ENCODE measurements around the gene IMPA2.

IMPA2 gene

DNA sequence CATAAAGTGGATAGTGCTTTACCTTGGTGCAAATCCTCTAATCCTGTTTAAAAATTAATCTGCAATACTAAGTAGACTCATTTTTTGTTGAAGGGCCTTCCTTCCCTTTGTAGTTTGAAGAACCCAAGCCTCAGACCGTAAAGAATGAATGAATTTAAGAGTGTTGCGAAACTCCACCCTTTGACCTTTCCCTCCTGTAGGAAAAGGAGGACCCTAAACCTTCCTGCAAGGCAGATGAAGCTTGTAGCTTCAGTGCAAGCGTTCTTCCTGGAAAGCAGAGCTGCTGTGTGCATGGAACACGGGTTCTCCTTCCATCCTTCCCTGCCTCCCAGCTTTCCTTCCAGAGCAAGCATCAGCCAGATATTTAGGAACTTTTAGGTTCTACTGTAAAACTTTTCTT is 1.7 kb downstream of the IMPA2 start:
- H3K4me3 ChIP-seq = peak overlapping the region in 8 of 10 experiments; percentile 14 to 97 (median 92); a peak in 10 of 20 replicates
- peak overlapping the region; percentile 84 to 98 (median 96) for H3K4me2 ChIP-seq

DNA sequence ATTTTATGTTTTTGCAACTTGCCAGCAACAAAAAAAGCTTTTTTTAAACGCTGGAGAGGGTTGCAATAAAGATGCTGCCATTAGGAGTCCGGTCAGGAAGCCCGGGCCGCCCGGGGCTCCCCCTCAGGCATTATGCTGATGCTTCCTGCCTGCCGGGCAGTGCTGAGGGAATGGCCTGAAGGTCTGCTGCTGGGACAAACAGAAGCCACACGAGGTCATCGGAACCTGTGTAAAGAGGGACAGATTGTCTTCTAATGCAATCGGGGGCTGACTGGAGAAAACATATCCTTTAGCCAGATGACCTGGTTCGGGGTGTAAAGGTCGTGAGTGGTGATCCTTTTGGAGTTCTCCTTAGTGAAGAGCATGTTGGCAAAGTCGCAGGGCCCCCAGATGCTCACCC is 2.3 kb downstream of the IMPA2 start:
- no peak for TF ChIP-seq Cebpa-rat (IDR thresholded peaks at IDR 0.05)
- Histone ChIP-seq H3K4me2 (peak overlapping the region; percentile 84 to 98 (median 96)), H3K27ac (peak overlapping the region in 4 of 11 experiments; percentile 9 to 92 (median 40); a peak in 5 of 22 replicates), H3K4me1 (peaks cover 42 to 82% (median 70%) of the 10 kb centered on the region in 10 experiments), H3K36me3 (peaks cover 0 to 28% (median 0%) of the 10 kb centered on the region in 11 experiments; a peak in 7 of 22 replicates), H3K9ac (peak overlapping the region in 6 of 11 experiments; percentile 17 to 95 (median 86); a peak in 7 of 22 replicates), H3K27me3 (no peaks in the 10 kb centered on the region), H3K4me3 (peak overlapping the region in 4 of 10 experiments; percentile 91 to 97 (median 94); a peak in 7 of 20 replicates), H3K9me3 (replicated peaks in 1 of 11) (no peaks in the 10 kb centered on the region), H4K20me1 (peaks cover 0 to 12% (median 0%) of the 10 kb centered on the region in 11 experiments; a peak in 4 of 22 replicates)

More for the DNA sequence above, 1.7 kb downstream of the IMPA2 start:
- Histone ChIP-seq H4K20me1 (peaks cover 0 to 11% (median 0%) of the 10 kb centered on the region in 11 experiments; a peak in 3 of 22 replicates), H3K36me3 (peaks cover 0 to 28% (median 0%) of the 10 kb centered on the region in 11 experiments; a peak in 7 of 22 replicates), H3K27me3 (no peaks in the 10 kb centered on the region), H3K9me3 (replicated peaks in 1 of 11) (0 out of 22 replicates have a peak, but pooled peaks cover 0 to under 1% (median 0%) of the 10 kb centered on the region in 11 experiments), H3K4me1 (peaks cover 43 to 82% (median 65%) of the 10 kb centered on the region in 10 experiments), H3K27ac (peak overlapping the region in 7 of 11 experiments; percentile 9 to 93 (median 92); a peak in 7 of 22 replicates), H3K9ac (peak overlapping the region in 9 of 11 experiments; percentile 8 to 97 (median 93); a peak in 11 of 22 replicates)
- TF ChIP-seq Cebpa-rat (IDR thresholded peaks at IDR 0.05) = peak in 8 of 11 experiments; percentile 12 to 85 (median 42); a peak in 7 of 22 replicates

GRCh38 chr18:11984091-11984490 is 2.8 kb downstream of the IMPA2 start:
- Histone ChIP-seq H3K9ac (peak overlapping the region in 3 of 11 experiments; percentile 80 to 93 (median 93); a peak in 3 of 22 replicates), H3K4me1 (peaks cover 41 to 82% (median 71%) of the 10 kb centered on the region in 10 experiments), H3K4me3 (peak overlapping the region in 2 of 10 experiments; percentile 91 to 97; a peak in 3 of 20 replicates), H3K27me3 (no peaks in the 10 kb centered on the region), H3K27ac (peak overlapping the region in 5 of 11 experiments; percentile 0 to 34 (median 21); a peak in 4 of 22 replicates), H4K20me1 (peaks cover 0 to 17% (median 3%) of the 10 kb centered on the region in 11 experiments; a peak in 5 of 22 replicates), H3K4me2 (peak overlapping the region; percentile 84 to 98 (median 96); a peak in 18 of 22 replicates), H3K9me3 (replicated peaks in 1 of 11) (no peaks in the 10 kb centered on the region), H3K36me3 (peaks cover 0 to 33% (median 2%) of the 10 kb centered on the region in 11 experiments; a peak in 8 of 22 replicates)
- TF ChIP-seq Cebpa-rat (IDR thresholded peaks at IDR 0.05) = no peak

GRCh38 chr18:11985586-11985985 is 4.3 kb downstream of the IMPA2 start:
- Histone ChIP-seq H3K27ac (peak overlapping the region in 4 of 11 experiments; percentile 14 to 78 (median 53); a peak in 3 of 22 replicates), H3K36me3 (peaks cover 0 to 44% (median 5%) of the 10 kb centered on the region in 11 experiments; a peak in 8 of 22 replicates), H3K27me3 (no peaks in the 10 kb centered on the region), H3K4me1 (peaks cover 33 to 84% (median 72%) of the 10 kb centered on the region in 10 experiments), H3K4me3 (no peak overlapping the region), H3K4me2 (peak overlapping the region in 5 of 11 experiments; percentile 15 to 91 (median 85); a peak in 8 of 22 replicates), H4K20me1 (peaks cover 0 to 32% (median 13%) of the 10 kb centered on the region in 11 experiments; a peak in 10 of 22 replicates), H3K9me3 (replicated peaks in 1 of 11) (no peaks in the 10 kb centered on the region), H3K9ac (peak overlapping the region in 2 of 11 experiments; percentile 10 to 14; a peak in 4 of 22 replicates)
- TF ChIP-seq Cebpa-rat (IDR thresholded peaks at IDR 0.05) = no peak

DNA sequence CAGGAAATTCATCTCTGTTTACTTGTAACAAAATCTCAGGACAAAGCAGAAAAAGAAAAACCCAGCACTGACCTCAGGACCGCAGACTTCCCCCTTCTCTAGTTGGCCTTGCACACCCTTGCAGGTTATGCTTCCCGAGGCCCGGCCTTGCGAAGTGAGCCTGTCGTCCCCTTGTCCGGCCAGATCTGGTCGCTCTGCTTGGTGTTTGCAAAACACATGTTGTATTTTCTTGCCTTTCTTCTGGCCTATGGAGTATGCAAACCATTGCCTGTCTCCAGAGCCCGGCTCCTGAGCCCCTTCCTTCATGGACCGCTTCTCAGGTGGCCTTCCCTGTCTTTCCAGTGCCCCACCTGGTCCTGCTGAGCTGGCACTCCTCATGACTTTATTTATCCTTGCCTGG is 4.8 kb downstream of the IMPA2 start:
- H4K20me1 ChIP-seq = peaks cover 0 to 37% (median 15%) of the 10 kb centered on the region in 11 experiments; a peak in 10 of 22 replicates
- H3K9me3 ChIP-seq (replicated peaks in 1 of 11) = no peaks in the 10 kb centered on the region
- TF ChIP-seq Cebpa-rat (IDR thresholded peaks at IDR 0.05) = no peak
- H3K4me3 ChIP-seq = no peak overlapping the region
- peaks cover 35 to 89% (median 76%) of the 10 kb centered on the region in 10 experiments for H3K4me1 ChIP-seq
- peak overlapping the region in 5 of 11 experiments; percentile 14 to 78 (median 65); a peak in 3 of 22 replicates for H3K27ac ChIP-seq
- H3K27me3 ChIP-seq = no peaks in the 10 kb centered on the region
- peaks cover 0 to 47% (median 5%) of the 10 kb centered on the region in 11 experiments; a peak in 8 of 22 replicates for H3K36me3 ChIP-seq
- H3K4me2 ChIP-seq = peak overlapping the region in 5 of 11 experiments; percentile 15 to 91 (median 85); a peak in 10 of 22 replicates
- peak overlapping the region in 3 of 11 experiments; percentile 1 to 14 (median 10); a peak in 3 of 22 replicates for H3K9ac ChIP-seq

DNA sequence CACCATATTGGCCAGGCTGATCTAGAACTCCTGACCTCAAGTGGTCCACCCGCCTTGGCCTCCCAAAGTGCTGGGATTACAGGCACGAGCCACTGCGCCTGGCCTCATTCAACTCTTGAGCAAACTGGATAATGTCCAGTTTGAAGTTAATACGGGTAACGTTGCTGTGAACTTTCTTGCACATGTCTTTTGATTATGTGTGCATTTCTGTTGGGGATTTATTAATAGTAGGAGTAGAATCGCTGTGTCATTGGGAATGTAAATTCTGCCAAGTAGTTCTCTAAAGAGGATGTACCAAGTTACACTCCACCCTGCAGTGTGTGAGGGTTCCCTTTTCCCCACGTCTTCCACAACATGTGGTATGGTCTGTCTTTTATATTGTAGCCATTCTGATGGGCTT is 6.2 kb downstream of the IMPA2 start:
- H3K27ac ChIP-seq = peak overlapping the region in 10 of 11 experiments; percentile 14 to 78 (median 64); a peak in 17 of 22 replicates
- no peaks in the 10 kb centered on the region for H3K9me3 ChIP-seq (replicated peaks in 1 of 11)
- H3K4me3 ChIP-seq = no peak overlapping the region; a peak in 1 of 20 replicates
- TF ChIP-seq Cebpa-rat (IDR thresholded peaks at IDR 0.05) = no peak
- H4K20me1 ChIP-seq = peaks cover 0 to 43% (median 16%) of the 10 kb centered on the region in 11 experiments; a peak in 10 of 22 replicates
- H3K9ac ChIP-seq = peak overlapping the region in 4 of 11 experiments; percentile 35 to 53 (median 43); a peak in 5 of 22 replicates
- H3K27me3 ChIP-seq = no peaks in the 10 kb centered on the region
- H3K36me3 ChIP-seq = peaks cover 0 to 59% (median 5%) of the 10 kb centered on the region in 11 experiments; a peak in 8 of 22 replicates
- H3K4me2 ChIP-seq = peak overlapping the region in 8 of 11 experiments; percentile 39 to 91 (median 71); a peak in 15 of 22 replicates
- H3K4me1 ChIP-seq = peaks cover 31 to 100% (median 75%) of the 10 kb centered on the region in 10 experiments

DNA sequence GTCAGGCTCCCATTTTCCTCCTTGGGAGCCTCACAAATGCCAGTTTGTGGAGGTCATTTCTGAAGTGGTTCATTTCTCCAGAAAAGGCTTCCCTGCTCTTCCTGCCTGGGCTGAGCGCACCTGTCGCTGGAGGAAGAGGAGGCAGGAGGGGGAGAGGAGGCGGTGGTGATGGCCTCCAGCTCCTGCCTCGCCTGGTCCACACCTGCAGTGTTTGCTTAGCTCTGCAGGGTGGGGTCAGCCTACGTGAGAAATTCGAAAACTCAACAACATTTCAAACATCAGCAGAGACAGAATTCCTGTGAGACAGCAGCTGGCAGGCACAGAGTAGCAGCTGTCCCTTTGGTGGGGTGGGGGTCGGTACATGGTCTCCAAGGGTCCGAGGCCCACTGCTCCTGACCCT is 7.9 kb downstream of the IMPA2 start:
- no peak overlapping the region for H3K4me3 ChIP-seq
- H3K27ac ChIP-seq = peak overlapping the region in 6 of 11 experiments; percentile 14 to 50 (median 26); a peak in 8 of 22 replicates
- H3K9me3 ChIP-seq (replicated peaks in 1 of 11) = no peaks in the 10 kb centered on the region
- no peak for TF ChIP-seq Cebpa-rat (IDR thresholded peaks at IDR 0.05)
- H3K4me2 ChIP-seq = peak overlapping the region in 9 of 11 experiments; percentile 7 to 91 (median 37); a peak in 12 of 22 replicates
- H3K36me3 ChIP-seq = peaks cover 0 to 60% (median 5%) of the 10 kb centered on the region in 11 experiments; a peak in 8 of 22 replicates
- no peaks in the 10 kb centered on the region for H3K27me3 ChIP-seq
- peaks cover 25 to 100% (median 71%) of the 10 kb centered on the region in 10 experiments for H3K4me1 ChIP-seq
- peaks cover 0 to 40% (median 19%) of the 10 kb centered on the region in 11 experiments; a peak in 10 of 22 replicates for H4K20me1 ChIP-seq
- peak overlapping the region in 3 of 11 experiments; percentile 7 to 48 (median 40); a peak in 3 of 22 replicates for H3K9ac ChIP-seq

DNA sequence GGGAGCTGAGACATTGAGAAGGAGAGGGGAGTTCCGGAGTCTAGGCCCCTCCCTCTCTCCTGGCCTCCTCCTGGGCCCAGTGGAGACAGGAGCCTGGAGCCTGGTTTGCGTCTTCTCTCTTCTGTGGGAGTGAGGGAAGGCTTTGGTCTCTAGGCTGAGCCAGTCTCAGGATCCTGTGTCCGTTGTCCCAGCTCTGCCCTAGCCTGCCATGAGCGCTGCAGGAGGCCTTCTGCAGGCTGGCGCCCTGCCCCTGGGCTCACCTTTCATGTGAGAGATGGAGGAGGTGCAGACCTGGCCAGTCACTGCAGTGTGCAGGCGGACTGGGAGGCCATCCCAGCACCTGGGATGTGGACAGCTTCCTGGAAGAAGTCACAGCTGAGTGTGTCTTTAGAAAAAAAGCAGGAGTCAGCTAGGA is 8.7 kb downstream of the IMPA2 start:
- Histone ChIP-seq H3K4me3 (no peak overlapping the region), H3K27me3 (no peaks in the 10 kb centered on the region), H3K36me3 (peaks cover 0 to 57% (median 5%) of the 10 kb centered on the region in 11 experiments; a peak in 8 of 22 replicates), H3K9ac (peak overlapping the region in 2 of 11 experiments; percentile 5 to 40; a peak in 2 of 22 replicates), H3K4me1 (peaks cover 27 to 100% (median 77%) of the 10 kb centered on the region in 10 experiments), H3K4me2 (peak overlapping the region in 3 of 11 experiments; percentile 85 to 91 (median 88); a peak in 7 of 22 replicates), H4K20me1 (peaks cover 0 to 39% (median 19%) of the 10 kb centered on the region in 11 experiments; a peak in 10 of 22 replicates), H3K27ac (peak overlapping the region in 6 of 11 experiments; percentile 14 to 50 (median 26); a peak in 7 of 22 replicates), H3K9me3 (replicated peaks in 1 of 11) (no peaks in the 10 kb centered on the region)
- TF ChIP-seq Cebpa-rat (IDR thresholded peaks at IDR 0.05) = no peak
